ENCODE data around the gene MCC. TPM values are rescaled to one million over a fixed set of nuclear protein-coding genes. Genes with fewer than 3 reads are reported as not detected.
"Not testable (repeated sequence)": the region's sequence is repeated elsewhere in the genome, so short reads cannot be mapped to it uniquely, and the experiment has no call there.

Gene MCC
- total RNA-seq, 4 donors from 2014 or later: 57.7 to 91.5 (median 76.0) TPM

DNA sequence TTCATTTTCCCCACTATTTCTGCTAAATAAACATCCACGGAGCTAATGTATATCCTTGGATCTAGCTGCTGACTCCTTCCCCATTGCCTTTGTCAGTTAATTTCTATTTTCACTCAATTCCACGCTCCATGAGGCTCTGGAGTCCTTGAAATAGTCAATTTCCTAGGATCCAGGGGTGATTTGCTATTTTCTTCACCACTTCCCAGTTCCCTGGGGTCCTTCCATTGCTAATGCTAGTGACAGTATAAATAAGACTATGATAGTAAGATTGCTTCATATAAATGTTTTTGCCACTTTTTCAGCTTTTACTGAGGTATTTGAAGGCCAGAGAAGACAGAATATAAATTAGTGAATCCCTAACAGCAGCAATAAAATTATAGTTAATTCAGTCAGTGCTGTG lies 66.6 kb downstream of the MCC start:
- TF ChIP-seq, protein P1, sequence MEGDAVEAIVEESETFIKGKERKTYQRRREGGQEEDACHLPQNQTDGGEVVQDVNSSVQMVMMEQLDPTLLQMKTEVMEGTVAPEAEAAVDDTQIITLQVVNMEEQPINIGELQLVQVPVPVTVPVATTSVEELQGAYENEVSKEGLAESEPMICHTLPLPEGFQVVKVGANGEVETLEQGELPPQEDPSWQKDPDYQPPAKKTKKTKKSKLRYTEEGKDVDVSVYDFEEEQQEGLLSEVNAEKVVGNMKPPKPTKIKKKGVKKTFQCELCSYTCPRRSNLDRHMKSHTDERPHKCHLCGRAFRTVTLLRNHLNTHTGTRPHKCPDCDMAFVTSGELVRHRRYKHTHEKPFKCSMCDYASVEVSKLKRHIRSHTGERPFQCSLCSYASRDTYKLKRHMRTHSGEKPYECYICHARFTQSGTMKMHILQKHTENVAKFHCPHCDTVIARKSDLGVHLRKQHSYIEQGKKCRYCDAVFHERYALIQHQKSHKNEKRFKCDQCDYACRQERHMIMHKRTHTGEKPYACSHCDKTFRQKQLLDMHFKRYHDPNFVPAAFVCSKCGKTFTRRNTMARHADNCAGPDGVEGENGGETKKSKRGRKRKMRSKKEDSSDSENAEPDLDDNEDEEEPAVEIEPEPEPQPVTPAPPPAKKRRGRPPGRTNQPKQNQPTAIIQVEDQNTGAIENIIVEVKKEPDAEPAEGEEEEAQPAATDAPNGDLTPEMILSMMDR (IDR thresholded peaks at IDR 0.05): no peak
- no peak for TF ChIP-seq POLR2A (IDR thresholded peaks at IDR 0.05)
- intact Hi-C loops (cut with DNase I; ENCODE audit: low total_unique reads): no loop called here
- 82% methylated on average over 2 of the region's 2 CpGs for WGBS, 2 donors
- DNase-seq (ENCODE audit: low spot score in 2 of 2): no peak
- no peak overlapping the region for H3K4me3 ChIP-seq (ENCODE audit: low read depth, poor library complexity, severe bottlenecking)

DNA sequence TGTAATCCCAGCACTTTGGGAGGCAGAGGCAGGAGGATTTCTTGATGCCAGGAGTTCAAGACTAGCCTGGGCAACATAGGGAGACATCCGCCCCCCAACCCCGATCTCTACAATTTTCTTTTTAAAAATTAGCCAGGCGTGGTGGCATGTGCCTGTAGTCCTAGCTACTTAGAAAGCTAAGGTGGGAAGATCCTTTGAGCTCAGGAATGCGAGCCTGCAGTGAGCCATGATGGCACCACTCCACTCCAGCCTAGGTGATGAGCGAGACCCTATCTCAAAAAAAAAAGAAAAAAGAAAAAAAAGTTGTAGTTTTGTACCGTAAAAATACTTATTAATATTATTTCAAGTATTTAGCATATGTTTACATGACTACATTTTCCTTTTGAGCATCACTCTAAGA lies 82.7 kb downstream of the MCC start:
- WGBS, 2 donors: 81 to 83% methylated on average over 6 of the region's 6 CpGs
- intact Hi-C loops (cut with DNase I; ENCODE audit: low total_unique reads): no loop called here
- TF ChIP-seq, protein P1 (IDR thresholded peaks at IDR 0.05): no peak
- no peak for TF ChIP-seq POLR2A (IDR thresholded peaks at IDR 0.05)
- no peak for DNase-seq (ENCODE audit: low spot score in 2 of 2)
- H3K4me3 ChIP-seq (ENCODE audit: low read depth, poor library complexity, severe bottlenecking): no peak overlapping the region

DNA sequence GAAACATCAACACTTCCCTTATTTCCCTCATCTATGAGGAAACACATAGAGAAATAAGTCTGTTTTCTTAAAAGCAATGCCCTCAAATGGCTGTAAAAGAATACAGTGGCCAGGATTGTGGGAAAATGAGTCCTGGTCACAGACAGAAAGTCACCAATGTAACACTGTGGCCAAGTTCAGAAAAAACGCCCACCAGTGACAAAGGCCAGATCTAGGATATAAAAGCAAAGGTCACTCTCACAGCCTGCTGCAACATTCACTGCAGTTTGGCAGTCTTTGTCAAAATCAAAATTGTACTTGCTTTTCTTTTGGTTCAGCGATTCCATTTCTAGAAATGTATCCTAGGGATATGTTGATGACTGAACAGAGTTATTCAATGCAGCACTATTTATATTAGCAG lies 84.0 kb downstream of the MCC start:
- no peak for DNase-seq (ENCODE audit: low spot score in 2 of 2)
- intact Hi-C loops (cut with DNase I; ENCODE audit: low total_unique reads): no loop called here
- H3K4me3 ChIP-seq (ENCODE audit: low read depth, poor library complexity, severe bottlenecking): no peak overlapping the region
- 74 to 87% methylated on average over 2 of the region's 2 CpGs for WGBS, 2 donors
- TF ChIP-seq, protein P1 (IDR thresholded peaks at IDR 0.05): no peak
- TF ChIP-seq POLR2A (IDR thresholded peaks at IDR 0.05): no peak

DNA sequence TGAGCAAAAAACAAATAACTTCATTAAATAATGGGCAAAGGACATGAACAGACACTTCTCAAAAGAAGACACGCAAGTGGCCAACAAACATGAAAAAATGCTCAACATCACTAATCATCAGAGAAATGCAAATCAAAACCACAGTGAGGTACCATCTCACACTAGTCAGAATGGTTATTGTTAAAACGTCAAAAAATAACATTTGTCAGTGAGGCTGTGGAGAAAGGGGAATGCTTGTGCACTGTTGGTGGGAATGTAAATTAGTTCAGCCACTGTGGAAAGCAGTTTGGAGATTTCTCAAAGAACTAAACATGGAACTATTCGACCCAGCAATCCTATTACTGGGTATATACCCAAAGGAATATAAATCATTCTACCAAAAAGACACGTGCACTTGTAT lies 90.3 kb downstream of the MCC start:
- intact Hi-C loops (cut with DNase I; ENCODE audit: low total_unique reads); H3K4me3 ChIP-seq (ENCODE audit: low read depth, poor library complexity, severe bottlenecking); DNase-seq (ENCODE audit: low spot score in 2 of 2): not testable (repeated sequence)
- 77% methylated on average over 4 of the region's 4 CpGs for WGBS, 2 donors

DNA sequence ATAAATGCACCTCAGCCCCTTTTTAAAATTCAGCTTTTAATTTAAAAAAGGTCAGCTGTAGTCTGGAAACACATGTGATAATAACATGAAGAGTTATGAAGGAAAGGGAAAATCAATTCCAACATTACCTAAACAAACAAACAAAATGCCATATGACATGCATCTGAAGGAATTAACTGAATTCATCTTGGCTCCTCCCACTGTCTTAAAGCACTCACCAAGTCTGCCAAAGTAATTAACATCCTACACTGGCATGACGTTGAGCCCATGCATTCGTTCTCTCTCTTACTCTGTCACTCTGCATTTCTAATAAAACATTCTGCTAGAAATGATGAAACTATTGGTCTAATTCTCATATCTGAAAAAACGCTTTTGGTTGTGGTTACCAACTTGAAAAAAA lies 91.2 kb downstream of the MCC start:
- H3K4me3 ChIP-seq (ENCODE audit: low read depth, poor library complexity, severe bottlenecking): no peak overlapping the region
- intact Hi-C loops (cut with DNase I; ENCODE audit: low total_unique reads): no loop called here
- no peak for DNase-seq (ENCODE audit: low spot score in 2 of 2)
- WGBS, 2 donors: 34 to 38% methylated on average over 3 of the region's 3 CpGs
- TF ChIP-seq, protein P1 (IDR thresholded peaks at IDR 0.05): no peak
- no peak for TF ChIP-seq POLR2A (IDR thresholded peaks at IDR 0.05)

DNA sequence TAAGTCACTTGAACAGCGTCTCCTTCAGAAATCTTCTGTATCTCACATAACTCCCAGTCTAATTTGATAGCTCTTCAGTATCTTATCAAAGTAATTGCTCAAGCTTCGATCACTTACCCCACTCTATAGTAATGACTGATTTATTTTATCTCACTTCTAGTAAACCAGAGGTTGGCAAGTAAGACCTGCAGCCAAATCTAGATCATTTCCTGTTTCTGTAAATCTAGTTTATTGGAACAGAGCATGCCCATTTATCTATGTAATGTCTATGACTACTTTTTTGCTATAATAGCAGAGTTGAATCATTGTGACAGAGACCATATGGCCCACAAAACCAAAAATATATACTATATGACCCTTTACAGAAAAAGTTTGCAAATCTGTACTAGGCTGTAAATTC lies 93.6 kb downstream of the MCC start:
- intact Hi-C loops (cut with DNase I; ENCODE audit: low total_unique reads): no loop called here
- H3K4me3 ChIP-seq (ENCODE audit: low read depth, poor library complexity, severe bottlenecking): no peak overlapping the region
- WGBS, 2 donors: 82 to 86% methylated on average over 2 of the region's 2 CpGs
- DNase-seq (ENCODE audit: low spot score in 2 of 2): no peak
- TF ChIP-seq POLR2A (IDR thresholded peaks at IDR 0.05): no peak
- TF ChIP-seq, protein P1 (IDR thresholded peaks at IDR 0.05): no peak
